ENCODE data around the gene ZNF511. TPM values are rescaled to one million over a fixed set of nuclear protein-coding genes. Genes with fewer than 3 reads are reported as not detected.

Gene ZNF511
- total and polyA plus RNA-seq, 2 experiments from 2014 or later: 53.7 to 150 TPM

DNA sequence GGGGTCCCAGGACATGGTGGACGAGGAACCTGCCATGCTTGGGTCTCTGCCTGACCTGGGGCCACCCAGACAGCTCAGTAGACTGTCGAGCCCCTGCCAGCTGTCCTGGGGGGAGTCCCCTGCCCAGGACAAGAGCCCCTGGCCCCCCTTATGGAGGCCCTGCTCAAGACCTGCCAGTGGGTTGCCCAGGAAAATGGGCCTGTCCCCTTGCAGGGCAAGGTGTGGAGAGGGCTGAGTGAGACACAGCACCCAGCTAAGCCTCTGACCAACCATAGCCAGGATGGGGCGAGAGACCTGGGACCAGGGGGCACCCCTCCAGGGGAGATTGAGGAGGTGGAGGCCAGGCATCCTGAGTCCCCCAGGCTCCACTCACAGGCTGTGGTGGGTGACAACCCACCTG is 47.3 kb downstream of the ZNF511 start:
- TF ChIP-seq, protein P1, sequence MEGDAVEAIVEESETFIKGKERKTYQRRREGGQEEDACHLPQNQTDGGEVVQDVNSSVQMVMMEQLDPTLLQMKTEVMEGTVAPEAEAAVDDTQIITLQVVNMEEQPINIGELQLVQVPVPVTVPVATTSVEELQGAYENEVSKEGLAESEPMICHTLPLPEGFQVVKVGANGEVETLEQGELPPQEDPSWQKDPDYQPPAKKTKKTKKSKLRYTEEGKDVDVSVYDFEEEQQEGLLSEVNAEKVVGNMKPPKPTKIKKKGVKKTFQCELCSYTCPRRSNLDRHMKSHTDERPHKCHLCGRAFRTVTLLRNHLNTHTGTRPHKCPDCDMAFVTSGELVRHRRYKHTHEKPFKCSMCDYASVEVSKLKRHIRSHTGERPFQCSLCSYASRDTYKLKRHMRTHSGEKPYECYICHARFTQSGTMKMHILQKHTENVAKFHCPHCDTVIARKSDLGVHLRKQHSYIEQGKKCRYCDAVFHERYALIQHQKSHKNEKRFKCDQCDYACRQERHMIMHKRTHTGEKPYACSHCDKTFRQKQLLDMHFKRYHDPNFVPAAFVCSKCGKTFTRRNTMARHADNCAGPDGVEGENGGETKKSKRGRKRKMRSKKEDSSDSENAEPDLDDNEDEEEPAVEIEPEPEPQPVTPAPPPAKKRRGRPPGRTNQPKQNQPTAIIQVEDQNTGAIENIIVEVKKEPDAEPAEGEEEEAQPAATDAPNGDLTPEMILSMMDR (IDR thresholded peaks at IDR 0.05; ENCODE audit: low read depth, low read length): no peak
- H3K4me3 ChIP-seq: no peak overlapping the region
- H3K36me3 ChIP-seq: no peaks in the 10 kb centered on the region
- H3K4me1 ChIP-seq (ENCODE audit: low read depth): peaks cover 5% of the 10 kb centered on the region
- no peaks in the 10 kb centered on the region for H3K9me3 ChIP-seq (ENCODE audit: low read depth)
- no peaks in the 10 kb centered on the region for H3K27me3 ChIP-seq
- no peak for DNase-seq (ENCODE audit: low read depth in 1 of 2, low spot score in 1 of 2)
- H3K27ac ChIP-seq: no peak overlapping the region

DNA sequence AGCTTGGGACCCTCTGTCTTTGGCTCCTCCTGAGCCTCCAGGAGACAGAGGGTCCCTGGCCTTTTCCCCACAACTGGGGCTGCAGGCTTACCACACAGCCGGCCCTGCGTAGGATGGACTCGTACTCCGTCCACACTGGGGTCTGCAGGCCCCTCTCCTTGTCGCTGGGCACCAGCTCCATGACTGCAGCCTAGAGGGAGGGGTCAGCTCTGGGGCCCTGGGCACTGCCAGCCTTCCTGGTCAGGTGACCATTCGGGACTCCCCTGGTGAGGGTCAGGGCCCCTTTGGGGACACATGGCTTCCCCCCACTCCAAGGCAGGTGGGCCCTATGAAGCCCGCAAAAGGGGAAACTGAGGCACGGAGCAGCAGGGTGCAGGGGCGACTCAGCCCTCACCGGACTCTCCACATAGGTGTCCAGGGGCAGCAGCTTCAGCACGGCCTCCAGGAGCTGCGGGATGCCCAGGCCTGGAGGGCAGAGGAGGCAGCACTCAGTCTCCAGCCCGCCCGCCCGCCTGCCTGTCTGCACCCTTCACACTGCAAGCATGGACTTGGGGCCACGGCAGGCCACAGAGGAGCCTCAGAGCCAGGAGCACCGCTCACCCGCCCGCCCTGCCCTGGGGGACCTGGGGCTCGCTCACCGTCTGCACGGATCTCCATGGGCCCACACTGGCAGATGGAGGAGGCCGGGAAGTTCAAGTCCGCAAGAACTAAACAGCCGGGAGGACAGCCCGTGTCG is 48.0 kb downstream of the ZNF511 start:
- no peak overlapping the region for H3K27ac ChIP-seq
- H3K4me3 ChIP-seq: peak overlapping the region; percentile 46
- H3K9me3 ChIP-seq (ENCODE audit: low read depth): no peaks in the 10 kb centered on the region
- no peaks in the 10 kb centered on the region for H3K27me3 ChIP-seq
- H3K4me1 ChIP-seq (ENCODE audit: low read depth): peaks cover 5% of the 10 kb centered on the region
- TF ChIP-seq, protein P1 (IDR thresholded peaks at IDR 0.05; ENCODE audit: low read depth, low read length): no peak
- DNase-seq (ENCODE audit: low read depth in 1 of 2, low spot score in 1 of 2): peak in 1 of 2 donors; percentile 12
- H3K36me3 ChIP-seq: no peaks in the 10 kb centered on the region

DNA sequence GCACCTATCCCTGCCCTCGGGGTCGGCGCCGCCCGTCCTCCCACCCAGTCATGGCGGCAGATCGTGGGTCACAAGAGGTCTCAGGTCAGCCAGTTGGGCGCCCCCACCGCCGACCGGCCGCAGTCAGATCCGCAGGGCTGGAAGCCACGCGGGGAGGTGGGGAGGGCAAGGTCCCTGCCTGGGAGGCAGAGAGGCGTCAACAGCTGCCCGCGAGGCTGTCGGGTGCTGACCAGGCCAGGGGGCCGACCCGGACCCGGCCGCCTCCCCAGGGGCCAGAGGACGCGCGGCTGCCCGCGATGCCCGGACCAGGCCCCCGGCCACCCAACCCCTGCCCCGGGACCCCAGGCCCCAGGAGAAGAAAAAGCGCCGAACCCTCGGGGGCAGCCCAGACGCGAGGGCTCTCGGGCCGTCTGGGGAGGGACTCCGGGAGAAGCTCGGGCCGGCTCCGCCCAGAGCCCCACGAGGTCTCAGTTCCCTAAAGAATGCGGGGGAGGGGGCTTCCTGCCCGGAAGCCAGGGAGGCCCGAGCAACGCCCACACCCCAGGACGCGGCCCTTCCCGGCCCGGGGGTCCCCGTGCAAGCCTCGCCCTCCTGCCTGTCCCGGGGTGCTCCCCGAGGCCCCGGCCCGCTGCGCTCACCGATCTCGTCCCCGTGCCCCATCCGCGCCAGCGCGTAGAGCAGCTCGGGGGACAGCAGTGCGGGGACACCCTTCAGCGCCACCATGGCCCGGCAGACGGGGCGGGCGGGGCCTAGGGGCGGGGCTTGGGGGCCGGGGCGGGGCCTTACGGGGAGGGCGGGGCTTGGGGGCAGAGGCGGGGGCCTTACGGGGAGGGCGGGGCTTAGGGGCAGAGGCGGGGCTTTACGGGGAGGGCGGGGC is 48.8 kb downstream of the ZNF511 start, which contains the start of gene FUOM:
Gene FUOM, minus strand, starts transcription at position 735 of the 877 bp plus-strand sequence. Its CDS starts 12 bp downstream, at position 723.
- peak; percentile 68 to 80 for DNase-seq (ENCODE audit: low read depth in 1 of 2, low spot score in 1 of 2)
- TF ChIP-seq, protein P1 (IDR thresholded peaks at IDR 0.05; ENCODE audit: low read depth, low read length): no peak
- no peak within 1 kb of the TSS for H3K27ac ChIP-seq

GRCh38 chr10:133358162-133358924 is 49.6 kb downstream of the ZNF511 start:
- H3K4me3 ChIP-seq: no peak overlapping the region
- H3K27ac ChIP-seq: no peak overlapping the region
- no peaks in the 10 kb centered on the region for H3K9me3 ChIP-seq (ENCODE audit: low read depth)
- peaks cover 5% of the 10 kb centered on the region for H3K4me1 ChIP-seq (ENCODE audit: low read depth)
- H3K36me3 ChIP-seq: peaks cover 5% of the 10 kb centered on the region
- no peak for DNase-seq (ENCODE audit: low read depth in 1 of 2, low spot score in 1 of 2)
- H3K27me3 ChIP-seq: no peaks in the 10 kb centered on the region
- TF ChIP-seq, protein P1 (IDR thresholded peaks at IDR 0.05; ENCODE audit: low read depth, low read length): no peak

More for the DNA sequence above, 48.8 kb downstream of the ZNF511 start, which contains the start of gene FUOM:
- Histone ChIP-seq H3K36me3 (peaks cover 5% of the 10 kb centered on the region), H3K4me3 (peak within 1 kb of the TSS; percentile 46), H3K9me3 (ENCODE audit: low read depth) (no peaks in the 10 kb centered on the region), H3K27me3 (no peaks in the 10 kb centered on the region), H3K4me1 (ENCODE audit: low read depth) (peaks cover 5% of the 10 kb centered on the region)

- Histone ChIP-seq H3K4me1 (ENCODE audit: low read depth) (peaks cover 5% of the 10 kb centered on the region), H3K27ac (no peak overlapping the region), H3K27me3 (no peaks in the 10 kb centered on the region), H3K4me3 (no peak overlapping the region), H3K36me3 (peaks cover 5% of the 10 kb centered on the region), H3K9me3 (ENCODE audit: low read depth) (no peaks in the 10 kb centered on the region)
- TF ChIP-seq, protein P1 (IDR thresholded peaks at IDR 0.05; ENCODE audit: low read depth, low read length): no peak
- DNase-seq (ENCODE audit: low read depth in 1 of 2, low spot score in 1 of 2): no peak
Observed at GRCh38 chr10:133358925-133359310, 50.2 kb downstream of the ZNF511 start.

Measured in cardiac muscle cell (in vitro differentiated cells and primary cell).